HG02571 (cell line): ENCODE results near the gene CRLF2.
"Not testable (repeated sequence)": the region's sequence is repeated elsewhere in the genome, so short reads cannot be mapped to it uniquely, and the experiment has no call there.

Experiments used
- ATAC-seq: cut with Tn5 transposase; IDR thresholded peaks from one replicate; pipeline ENCODE4 v1.9.1; 2021; ENCODE audit warnings: mild to moderate bottlenecking, moderate library complexity; ENCODE audit not compliant: unreplicated experiment

Gene CRLF2, protein sequence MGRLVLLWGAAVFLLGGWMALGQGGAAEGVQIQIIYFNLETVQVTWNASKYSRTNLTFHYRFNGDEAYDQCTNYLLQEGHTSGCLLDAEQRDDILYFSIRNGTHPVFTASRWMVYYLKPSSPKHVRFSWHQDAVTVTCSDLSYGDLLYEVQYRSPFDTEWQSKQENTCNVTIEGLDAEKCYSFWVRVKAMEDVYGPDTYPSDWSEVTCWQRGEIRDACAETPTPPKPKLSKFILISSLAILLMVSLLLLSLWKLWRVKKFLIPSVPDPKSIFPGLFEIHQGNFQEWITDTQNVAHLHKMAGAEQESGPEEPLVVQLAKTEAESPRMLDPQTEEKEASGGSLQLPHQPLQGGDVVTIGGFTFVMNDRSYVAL

DNA sequence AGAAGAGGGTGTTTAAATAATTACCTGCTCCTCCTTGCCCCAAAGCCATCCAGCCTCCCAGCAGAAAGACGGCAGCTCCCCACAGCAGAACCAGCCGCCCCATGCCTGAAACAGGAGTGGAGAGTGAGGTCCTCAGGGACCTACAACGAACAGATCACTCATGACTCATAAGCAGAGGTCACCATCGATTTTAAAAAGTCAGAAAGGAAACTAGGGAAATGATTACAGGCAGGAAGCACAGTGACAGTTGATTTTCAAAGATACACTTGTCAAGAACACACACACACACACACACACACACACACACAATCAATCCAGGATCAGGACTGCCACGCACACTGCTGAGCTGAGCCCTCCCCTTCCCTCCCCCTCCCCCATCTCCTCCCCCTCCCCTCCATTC, at the start of gene CRLF2:
TSS of gene CRLF2 (minus strand) at position 118 of the 400 bp plus-strand sequence. CDS start at position 103, 15 bp downstream.
- no peak for ATAC-seq

DNA sequence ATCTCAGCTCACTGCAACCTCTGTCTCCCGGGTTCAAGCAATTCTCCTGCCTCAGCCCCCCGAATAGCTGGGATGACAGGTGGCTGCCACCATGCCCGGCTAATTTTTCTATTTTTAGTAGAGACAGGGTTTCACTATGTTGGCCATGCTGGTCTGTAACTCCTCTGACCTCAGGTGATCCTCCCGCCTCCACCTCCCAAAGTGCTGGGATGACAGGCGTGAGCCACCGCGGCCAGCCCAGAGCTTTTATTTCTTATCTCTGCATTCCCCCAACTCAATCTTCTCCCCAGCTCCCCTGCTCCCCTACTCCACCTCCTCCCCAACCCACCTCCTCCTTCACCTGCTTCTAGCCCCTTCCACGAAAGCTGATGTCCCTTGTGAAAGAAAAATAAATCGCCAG, 49.3 kb upstream of the CRLF2 start:
- ATAC-seq = not testable (repeated sequence)

DNA sequence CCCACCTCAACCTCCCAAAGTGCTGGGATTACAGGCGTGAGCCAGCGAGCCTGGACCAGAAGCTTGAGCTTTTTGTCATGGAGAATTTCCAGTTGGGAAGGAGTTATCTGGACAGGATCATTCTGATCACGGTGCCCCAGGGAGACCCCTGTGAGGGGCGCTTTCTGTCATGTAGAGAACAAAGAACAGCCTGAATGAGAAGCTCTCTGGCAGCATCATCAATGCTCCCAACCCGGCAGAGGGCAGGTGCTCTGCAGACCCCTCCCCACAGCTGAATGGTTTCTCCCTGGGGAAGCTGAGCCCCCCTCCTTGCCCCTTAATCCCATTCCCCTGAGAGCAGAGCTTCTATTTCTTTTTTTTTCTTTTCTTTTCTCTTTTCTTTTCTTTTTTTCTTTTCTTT, 48.8 kb upstream of the CRLF2 start:
- no peak for ATAC-seq

DNA sequence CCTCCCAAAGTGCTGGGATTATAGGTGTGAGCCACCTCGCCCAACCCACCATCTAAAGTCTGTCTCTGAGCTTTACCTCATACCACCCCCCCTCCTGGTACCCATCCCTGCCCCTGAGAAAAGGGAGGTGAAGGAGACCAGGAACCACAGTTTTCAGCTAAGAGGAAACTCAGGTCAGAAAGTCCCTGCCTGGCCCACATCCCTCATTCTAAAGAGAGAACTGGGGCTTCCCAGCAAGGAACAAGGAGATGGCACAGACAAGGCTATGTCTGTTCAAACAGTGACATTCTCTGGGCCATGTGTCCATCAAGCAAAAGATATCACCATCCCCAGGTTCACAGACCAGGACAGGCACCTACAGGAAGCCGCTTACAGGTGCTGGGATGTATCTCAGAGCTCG, 40.4 kb upstream of the CRLF2 start:
- ATAC-seq = no peak

DNA sequence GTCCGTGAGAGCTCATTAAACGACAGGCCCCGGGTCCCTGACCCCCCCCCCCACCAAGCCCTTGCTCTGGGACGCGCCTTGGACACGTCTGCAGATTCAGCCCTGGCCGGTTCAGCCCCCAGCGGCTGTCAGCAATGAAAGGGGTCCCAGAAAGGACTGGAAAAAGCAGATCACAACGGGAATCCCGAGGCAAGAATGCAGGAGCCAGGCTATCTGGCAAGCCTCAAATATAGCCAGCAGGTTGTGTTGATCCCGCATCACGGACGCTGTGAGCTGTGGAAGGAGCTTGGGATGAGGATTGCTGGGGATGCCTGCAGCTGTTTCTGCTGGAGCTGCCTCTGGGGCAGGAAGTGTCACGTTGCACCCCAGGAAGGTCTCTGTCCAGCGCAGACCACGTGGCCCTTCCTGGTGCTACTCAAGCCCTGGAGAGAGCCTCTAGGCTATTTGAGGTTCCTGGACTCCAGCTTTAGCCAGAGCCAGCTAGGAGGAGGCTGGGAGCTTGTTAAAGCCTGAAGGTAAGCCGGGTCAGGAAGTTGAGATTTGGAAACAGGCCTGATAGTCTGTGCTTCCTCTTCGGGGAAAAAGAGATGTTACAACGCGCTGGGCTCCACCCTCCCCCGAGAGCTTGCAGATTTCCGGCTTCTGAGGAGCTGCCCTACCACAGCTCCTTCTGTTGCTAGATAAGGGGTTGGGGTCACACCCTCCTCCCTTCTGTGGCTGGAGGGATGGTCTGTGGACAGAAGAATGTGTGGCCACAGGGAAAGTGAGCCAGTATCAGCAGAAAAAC, 36.8 kb upstream of the CRLF2 start:
- no peak for ATAC-seq

DNA sequence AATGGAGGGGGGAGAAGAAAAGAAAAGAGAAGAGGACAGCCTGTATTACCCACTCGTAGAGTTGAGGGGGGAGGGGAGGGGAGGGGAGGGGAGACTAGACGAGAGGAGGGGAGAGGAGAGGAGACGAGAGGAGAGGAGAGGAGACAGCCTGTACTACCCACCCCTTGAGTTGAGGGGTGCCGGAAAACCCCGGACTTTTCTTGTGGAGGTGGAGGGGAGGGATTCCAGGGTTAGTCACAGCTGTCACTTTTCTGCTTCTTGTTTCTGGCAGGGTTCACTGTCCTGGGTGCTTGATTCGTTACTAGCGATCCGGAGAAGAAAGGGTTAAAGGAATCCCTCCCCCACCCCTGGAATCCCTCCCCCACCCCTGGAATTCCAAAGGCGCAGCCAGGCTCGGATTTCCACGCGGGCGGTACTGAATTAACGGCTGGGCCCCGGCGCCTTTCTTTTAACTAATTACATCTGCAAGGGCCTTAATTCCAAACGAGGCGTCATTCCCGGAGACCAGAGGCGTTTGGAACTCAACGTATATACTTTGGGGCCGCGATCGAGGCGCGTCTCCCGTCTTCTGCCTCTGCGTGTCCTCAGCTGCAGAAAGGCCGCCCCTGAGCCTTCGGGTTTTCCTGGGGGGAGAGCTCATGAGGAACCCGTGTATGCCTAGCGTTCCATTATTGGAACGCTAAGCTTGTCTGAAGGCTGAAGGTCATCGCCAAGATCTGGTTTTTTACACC, 36.0 kb upstream of the CRLF2 start:
- ATAC-seq = no peak

DNA sequence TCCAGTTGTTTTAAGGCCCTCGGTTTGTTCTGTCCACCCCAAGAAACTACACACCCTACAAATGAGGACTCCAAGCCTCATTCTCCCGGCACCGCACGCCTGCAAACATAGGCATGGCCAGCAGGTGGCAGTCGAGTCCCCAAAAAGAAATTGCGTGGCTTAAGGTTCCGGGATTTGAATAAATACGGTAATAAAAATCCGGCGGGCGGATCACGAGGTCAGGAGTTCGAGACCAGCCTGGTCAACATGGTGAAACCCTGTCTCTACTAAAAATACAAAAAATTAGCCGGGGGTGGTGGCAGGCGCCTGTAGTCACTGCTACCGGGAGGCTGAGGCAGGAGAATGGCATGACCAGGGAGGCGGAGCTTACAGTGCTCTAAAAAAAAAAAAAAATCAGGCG, 34.4 kb upstream of the CRLF2 start:
- no peak for ATAC-seq

DNA sequence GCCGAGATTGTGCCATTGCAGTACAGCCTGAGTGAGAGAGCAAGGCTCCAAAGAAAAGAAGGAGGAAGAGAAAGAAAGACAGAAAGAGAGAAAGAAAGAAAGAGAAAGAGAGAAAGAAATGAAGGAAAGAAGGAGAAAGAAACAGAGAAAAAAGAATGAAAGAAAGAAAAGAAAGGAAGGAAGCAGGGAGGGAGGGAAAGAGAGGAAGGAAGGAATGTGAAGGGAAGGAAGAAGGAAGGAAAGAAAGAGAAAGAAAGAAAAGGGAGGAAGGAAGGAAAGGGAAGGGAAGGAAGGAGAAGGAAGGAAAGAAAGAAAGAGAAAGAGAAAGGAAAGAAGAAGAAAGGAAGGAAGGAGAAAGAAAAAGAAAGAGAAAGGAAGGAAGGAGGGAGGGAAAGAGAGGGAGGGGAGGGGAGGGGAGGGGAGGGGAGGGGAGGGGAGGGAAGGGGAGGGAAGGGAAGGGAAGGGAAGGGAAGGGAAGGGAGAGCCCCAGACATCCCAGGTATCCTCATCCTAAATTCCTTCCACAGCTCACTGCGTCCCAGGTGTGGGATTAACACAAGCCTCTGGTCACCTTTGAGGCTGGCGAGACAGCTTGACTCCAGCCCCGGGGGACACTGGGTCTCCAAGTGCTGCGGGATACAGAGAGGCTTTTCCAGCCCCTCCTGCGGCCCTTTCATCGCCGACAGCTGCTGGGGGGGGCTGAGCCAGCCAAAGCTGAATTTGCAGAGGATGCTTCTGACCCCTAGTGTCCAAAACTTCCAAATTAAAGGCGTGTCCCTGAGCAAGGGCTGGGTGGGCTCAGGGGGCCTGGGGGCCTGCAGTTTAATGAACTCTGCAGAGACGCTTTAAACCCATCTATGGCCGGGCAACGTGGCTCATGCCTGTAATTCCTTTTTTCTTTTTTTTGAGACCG, 32.0 kb upstream of the CRLF2 start:
- no peak for ATAC-seq

DNA sequence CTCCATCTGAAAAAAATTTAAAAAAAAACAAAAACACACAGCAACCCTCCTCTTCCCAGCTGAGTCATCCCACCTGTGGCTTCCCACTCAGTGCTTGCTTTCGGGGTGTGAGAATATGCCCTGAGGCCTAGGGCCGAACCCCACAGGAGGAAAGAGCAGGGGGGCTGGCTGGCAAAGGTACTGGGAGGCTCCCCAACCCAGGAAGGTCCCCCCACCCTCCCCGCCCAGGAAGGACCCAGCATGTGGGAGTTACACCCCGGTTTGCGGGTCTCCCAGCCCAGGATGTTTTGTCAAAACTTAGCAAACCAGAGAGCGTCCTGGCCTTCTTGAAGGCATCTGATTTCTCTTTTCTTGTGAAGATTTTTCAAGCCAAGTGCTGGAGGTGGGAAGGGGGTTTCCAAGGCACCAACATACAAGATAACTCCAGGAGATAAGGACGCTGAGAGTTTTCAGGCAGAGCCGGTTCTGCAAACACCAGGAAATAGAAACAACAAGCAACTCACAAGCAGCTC, 30.5 kb upstream of the CRLF2 start:
- no peak for ATAC-seq

DNA sequence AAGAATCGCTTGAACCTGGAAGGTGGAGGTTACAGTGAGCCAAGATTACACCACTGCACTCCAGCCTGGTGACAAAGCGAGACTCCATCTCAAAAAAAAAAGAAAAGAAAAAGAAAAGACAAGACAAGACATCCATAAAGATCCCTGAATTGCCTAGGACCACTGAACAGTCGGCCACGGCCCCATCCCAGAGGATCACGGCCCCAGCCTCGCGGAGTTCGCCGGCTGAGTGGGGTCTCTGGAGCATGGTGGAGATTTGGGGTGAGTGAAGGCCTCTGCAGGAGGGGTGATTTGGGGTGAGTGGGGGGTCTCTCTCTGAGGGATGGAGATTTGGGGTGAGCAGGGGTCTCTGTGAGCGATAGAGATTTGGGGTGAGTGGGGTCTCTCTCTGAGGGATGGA, 28.1 kb upstream of the CRLF2 start:
- not testable (repeated sequence) for ATAC-seq

DNA sequence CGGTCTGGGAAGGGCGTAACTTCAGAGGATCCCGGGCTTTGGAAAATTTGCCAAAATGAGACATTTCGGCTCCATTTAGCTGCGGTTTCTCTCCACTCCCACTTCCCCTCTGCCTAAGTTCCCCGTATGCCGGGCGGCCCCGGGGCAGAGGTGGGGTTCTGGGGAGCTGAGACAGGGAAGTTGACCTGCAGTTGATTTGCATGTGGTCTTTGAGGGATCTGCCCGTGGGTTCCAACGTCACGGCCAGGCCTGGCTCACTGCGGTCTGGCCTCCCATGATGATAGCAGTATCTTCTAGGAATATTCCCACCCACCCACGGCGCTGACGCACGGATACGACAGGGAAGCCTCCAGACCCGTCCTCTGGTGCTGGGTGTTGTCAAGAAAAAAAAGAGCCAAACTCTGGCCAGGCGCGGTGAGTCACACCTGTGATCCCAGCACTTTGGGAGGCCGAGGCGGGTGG, 27.3 kb upstream of the CRLF2 start:
- ATAC-seq = peak; percentile 66

DNA sequence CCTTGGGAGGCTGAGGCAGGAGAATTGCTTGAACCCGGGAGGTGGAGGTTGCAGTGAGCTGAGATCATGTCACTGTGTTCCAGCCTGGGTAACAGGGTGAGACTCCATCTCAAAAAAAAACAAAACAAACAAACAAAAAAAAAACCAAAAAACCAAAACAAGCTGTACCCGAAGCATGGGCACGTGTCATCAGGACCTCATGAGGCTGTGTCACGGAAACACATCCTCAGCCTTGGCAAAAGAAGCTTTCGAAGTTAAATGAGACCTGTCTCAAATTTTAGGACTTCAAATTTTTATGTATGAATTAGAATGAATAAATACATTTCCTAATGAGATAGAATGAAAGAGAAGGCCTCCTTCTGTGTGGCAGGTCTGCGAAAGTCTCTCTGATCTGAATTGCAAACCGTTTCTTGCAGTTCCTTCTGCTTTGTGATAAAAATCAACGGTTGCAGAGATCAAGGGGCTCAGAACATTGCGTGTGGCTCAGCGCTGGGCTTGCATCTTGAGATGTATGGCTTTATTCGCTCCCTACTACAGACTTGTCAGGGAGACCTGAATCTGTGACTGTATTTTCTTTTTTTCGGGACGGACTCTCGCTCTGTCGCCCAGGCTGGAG, 19.5 kb upstream of the CRLF2 start:
- no peak for ATAC-seq

DNA sequence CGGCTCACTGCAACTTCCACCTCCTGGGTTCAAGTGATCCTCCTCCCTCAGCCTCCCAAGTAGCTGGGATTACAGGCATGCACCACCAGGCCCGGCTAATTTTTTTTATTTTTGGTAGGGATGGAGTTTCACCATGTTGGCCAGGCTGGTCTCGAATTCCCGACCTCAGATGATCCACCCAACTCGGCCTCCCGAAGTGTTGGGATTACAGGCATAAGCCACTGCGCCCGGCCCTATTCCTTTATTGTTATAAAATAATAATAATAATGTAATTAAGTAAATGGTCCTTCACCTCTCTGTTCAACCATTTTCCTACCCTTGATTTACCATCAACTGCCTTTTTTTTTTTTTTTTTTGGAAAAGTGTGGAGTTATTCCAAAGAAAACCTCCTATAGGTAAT, 15.7 kb upstream of the CRLF2 start:
- ATAC-seq = not testable (repeated sequence)

DNA sequence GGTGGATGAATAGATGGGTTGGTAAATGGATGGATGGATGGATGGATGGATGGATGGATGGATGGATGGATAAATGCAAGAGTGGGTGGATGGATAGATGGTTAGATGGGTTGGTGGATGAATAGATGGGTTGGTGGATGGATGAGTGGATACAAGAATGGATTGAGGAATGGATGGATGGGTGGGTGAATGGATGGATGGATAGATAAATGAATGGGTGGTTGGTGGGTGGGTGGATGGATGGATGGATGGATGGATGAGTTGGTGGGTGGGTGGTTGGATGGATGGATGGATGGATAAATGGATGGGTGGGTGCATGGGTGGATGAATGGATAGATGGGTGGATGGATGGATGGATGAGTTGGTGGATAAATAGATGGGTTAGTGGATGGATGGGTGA, 13.8 kb upstream of the CRLF2 start:
- no peak for ATAC-seq

DNA sequence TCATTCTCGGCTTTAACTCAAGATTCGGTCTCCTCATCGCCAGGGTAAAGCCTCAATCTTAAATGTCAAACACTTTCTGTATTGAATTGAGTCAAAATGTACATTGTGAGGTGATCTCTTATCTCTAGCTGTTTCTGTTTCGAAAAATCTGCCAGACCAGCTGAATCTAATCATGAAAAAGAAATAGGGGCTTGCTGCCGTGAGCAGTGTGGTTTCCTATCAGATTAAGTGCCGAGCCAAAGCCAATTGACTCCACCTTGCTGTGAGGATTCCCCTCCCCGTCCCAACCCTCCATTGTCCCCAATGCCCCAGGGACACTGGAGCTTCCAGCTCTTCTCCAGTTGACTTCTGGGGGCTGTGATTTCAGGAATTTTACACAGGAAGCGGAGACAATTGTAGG, 12.5 kb upstream of the CRLF2 start:
- ATAC-seq = no peak

DNA sequence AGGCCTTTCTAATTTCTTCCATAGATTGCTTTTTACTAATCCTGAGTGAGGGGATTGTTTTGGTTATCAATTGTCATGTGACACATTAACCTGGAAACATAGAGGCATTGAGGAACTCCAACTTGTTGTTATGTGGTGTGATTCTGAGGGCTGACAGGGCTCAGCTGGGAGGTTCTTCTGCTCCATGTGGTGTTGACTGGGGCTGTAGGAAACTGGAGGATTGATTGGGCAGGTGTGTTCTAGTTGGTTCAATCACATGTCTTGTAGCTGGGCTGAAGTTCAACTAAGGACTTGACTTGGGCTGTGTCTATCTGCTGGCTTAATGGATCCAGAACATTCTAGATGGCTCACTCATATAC, 10.8 kb upstream of the CRLF2 start:
- ATAC-seq = no peak

DNA sequence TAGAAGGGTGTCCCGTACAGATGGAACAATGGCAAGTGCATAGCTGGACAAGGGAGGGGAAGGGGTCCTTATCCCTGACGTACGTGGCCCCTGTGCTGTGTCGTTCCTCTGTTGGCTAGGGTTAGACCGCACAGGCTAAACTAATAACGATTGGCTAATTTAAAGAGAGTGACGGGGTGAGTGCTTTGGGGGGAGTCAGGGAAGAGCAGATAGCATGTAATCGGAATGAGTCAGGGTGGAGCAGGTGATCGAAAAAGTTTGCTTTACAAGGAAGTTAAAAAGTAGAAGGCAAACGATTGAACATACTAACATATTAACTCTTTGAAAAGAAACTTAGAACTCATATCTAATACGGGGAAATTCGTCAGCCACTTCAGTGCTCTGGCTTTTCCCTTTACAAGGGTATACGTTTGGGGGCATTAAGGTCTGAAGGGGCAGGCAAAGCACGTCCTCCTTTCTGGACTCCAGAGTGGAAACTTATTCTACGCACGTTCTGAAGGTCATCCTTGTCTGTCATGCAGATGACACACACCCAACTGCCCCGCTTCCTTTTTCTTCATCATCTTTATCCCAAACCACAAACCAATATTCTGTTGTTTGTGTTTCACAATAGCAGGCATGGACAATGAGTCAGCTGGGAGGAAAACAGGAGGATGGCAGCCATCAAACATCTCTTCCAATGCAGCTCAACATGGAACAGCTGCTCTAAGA, 10.2 kb upstream of the CRLF2 start:
- no peak for ATAC-seq

DNA sequence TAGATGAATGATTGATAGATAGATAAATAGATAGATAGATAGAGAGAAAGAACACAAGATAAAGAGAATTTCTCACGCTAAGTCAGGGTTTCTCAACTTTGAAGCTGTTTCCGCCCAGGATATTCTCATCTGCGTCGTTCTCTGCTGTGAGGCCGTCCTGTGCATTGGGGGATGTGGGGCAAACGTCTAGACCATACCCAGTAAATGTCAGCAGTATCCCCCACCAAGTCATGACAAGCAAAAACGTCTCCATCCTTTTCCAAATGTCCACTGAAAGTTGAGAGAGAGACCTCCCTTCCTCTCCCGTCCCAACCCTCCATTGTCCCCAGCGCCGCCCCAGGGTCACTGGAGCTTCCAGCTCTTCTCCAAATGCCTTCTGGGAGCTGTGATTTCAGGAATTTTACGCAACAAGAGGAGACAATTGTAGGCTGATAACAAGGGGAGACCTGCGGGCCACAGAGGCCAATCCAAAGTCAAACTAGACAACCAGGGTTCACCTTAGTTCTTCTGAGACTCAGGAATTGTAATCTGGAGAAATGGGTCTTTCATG, 8.9 kb upstream of the CRLF2 start:
- ATAC-seq = no peak

DNA sequence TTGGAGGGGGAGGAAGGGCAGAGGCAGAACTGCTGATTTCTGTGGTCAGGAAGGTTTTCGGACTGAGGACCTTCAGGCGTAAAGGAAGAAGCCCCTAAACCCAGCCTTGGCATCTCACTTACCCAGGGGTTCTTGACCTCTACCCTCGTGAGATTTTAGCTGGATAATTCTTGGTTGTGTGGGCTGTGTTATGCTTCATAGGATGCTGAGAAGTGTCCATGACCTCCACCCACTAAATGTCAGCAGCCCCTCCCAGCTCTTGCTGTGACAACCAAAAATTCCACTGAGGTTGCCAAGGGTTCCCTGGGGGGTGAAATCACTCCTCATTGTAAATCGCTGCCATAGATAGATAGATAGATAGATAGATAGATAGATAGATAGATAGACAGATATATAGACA, 5.8 kb upstream of the CRLF2 start:
- no peak for ATAC-seq
